Esophagus muscularis mucosa (tissue), 4 donors: ENCODE data around the gene ABCA9. TPM values are rescaled to one million over a fixed set of nuclear protein-coding genes. Genes with fewer than 3 reads are reported as not detected.
"Not testable (repeated sequence)": the region's sequence is repeated elsewhere in the genome, so short reads cannot be mapped to it uniquely, and the experiment has no call there.

Source experiments
- DNase-seq: peaks from one replicate; pipeline ENCODE4 v3.0.0-alpha.2; 2017; ENCODE audit errors: extremely low spot score
- H3K27ac ChIP-seq, 4 donors: fragments of 200-600 bp; sonication (generic); replicated peaks in 1 of 4; 1 replicate in 3 of 4; 2 replicates in 1 of 4; pipeline ENCODE4 v1.5.1; 2016 to 2019; ENCODE audit warnings: mild to moderate bottlenecking in 1 of 4
- H3K27me3 ChIP-seq, 4 donors: fragments of 200-600 bp; sonication (generic); one replicate each; pipeline versions ENCODE4 v1.5.1 to v1.6.0; 2016 to 2019
- H3K36me3 ChIP-seq, 4 donors: fragments of 200-600 bp; sonication (generic); one replicate each; pipeline ENCODE4 v1.5.1; 2016 to 2019
- H3K4me1 ChIP-seq, 4 donors: fragments of 200-600 bp; sonication (generic); one replicate each; pipeline ENCODE4 v1.5.1; 2016 to 2019
- H3K4me3 ChIP-seq, 4 donors: fragments of 200-600 bp; sonication (generic); 1 replicate in 2 of 4; 2 replicates in 2 of 4; pipeline ENCODE4 v1.5.1; 2016 to 2019; ENCODE audit warnings: mild to moderate bottlenecking in 4 of 4, moderate library complexity in 1 of 4
- H3K9me3 ChIP-seq, 4 donors: fragments of 200-600 bp; sonication (generic); 1 replicate in 3 of 4; 2 replicates in 1 of 4; pipeline ENCODE4 v1.5.1; 2016 to 2019
- EP300 ChIP-seq: sonication (generic); formaldehyde crosslinking; IDR thresholded peaks from one replicate; pipeline ENCODE4 v1.6.1; 2017; ENCODE audit warnings: antibody characterized with exemption
- POLR2A ChIP-seq: fragments of 450-650 bp; IDR thresholded peaks from one replicate; pipeline ENCODE4 v1.6.1; 2017; ENCODE audit warnings: antibody characterized with exemption, moderate library complexity, mild to moderate bottlenecking, low read depth
- POLR2AphosphoS5 ChIP-seq, 2 donors: sonication (generic); formaldehyde crosslinking; IDR thresholded peaks; one replicate each; pipeline ENCODE4 v1.6.1; 2017; ENCODE audit warnings: antibody characterized with exemption in 2 of 2
- WGBS: methylation state at CpG from one replicate; pipeline ENCODE4 v1.1.5; 2018; 5-methylcytosine and 5-hydroxymethylcytosine counted together
- intact Hi-C: fragments of 100-400 bp; cut with DNase I; formaldehyde crosslinking; loops from one replicate; pipeline ENCODE4 v1.15.1; 2023
- total RNA-seq, 4 donors: library from RNA; depleted of rRNA; stranded (reverse); fragments of >200 nt; gene quantifications; one replicate each; pipeline versions ENCODE4 v1.1.0 to v1.2.1, GENCODE V29; 2016
- TF ChIP-seq, protein P1 (sequence below), 3 experiments: fragments of 200-600 bp in 2 of 3; fragments of 450-650 bp in 1 of 3; sonication (generic) in 2 of 3; IDR thresholded peaks; one replicate each; pipeline ENCODE4 v1.5.1; 2017 to 2019; ENCODE audit warnings: antibody characterized with exemption in 3 of 3, mild to moderate bottlenecking in 2 of 3, moderate library complexity in 1 of 3

The ABCA9 gene
- total RNA-seq, 4 donors from 2014 or later = 19.8 to 56.1 (median 26.0) TPM

DNA sequence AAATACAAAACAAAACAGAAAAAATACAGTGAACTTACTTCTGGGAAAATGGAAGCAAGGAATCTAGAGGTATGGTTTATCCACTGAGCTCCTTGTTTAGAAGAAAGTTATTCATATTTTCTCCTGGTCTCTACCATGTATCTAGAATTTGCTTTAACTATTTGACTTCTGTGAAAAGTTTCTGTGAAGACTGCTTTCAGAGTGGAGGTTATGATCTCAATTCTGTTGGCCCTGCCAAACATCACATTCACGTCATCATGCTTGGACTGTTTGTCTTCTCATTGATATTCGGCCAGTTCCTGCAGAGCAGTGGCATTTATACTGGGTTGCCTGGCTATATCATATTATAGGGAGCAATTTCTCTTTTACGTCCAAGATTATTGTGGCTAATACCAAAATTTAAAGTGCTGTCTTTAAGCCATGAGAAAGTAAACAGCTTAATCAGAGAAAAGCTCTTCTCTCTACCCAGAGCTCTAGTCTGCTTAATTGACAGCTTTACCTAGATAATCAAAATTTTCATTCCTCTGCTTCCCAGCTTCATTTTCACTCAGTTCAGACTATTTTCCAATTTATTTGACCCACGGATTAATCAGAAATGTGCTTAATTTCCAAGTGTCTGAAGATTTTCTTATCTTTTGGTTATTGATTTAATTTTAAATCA lies 105.4 kb downstream of the ABCA9 start, which contains the start of gene ABCA8:
Gene ABCA8, minus strand, starts transcription at position 212 of the 661 bp plus-strand sequence. CDS start 13,358 bp downstream, outside the sequence.
- H3K4me3 ChIP-seq = peak within 1 kb of the TSS; percentile 36 to 52 (median 40)
- H3K27ac ChIP-seq = peak within 1 kb of the TSS; percentile 16 to 53 (median 38)
- no peak for DNase-seq
- no peaks in the 10 kb centered on the region for H3K9me3 ChIP-seq
- intact Hi-C loops = no loop called here
- H3K27me3 ChIP-seq = no peaks in the 10 kb centered on the region
- TF ChIP-seq, protein P1, sequence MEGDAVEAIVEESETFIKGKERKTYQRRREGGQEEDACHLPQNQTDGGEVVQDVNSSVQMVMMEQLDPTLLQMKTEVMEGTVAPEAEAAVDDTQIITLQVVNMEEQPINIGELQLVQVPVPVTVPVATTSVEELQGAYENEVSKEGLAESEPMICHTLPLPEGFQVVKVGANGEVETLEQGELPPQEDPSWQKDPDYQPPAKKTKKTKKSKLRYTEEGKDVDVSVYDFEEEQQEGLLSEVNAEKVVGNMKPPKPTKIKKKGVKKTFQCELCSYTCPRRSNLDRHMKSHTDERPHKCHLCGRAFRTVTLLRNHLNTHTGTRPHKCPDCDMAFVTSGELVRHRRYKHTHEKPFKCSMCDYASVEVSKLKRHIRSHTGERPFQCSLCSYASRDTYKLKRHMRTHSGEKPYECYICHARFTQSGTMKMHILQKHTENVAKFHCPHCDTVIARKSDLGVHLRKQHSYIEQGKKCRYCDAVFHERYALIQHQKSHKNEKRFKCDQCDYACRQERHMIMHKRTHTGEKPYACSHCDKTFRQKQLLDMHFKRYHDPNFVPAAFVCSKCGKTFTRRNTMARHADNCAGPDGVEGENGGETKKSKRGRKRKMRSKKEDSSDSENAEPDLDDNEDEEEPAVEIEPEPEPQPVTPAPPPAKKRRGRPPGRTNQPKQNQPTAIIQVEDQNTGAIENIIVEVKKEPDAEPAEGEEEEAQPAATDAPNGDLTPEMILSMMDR (IDR thresholded peaks at IDR 0.05) = no peak
- TF ChIP-seq POLR2AphosphoS5 (IDR thresholded peaks at IDR 0.05) (peak in 1 of 2 donors; percentile 17), EP300 (no peak), POLR2A (no peak)
- H3K36me3 ChIP-seq = no peaks in the 10 kb centered on the region
- WGBS = 41% methylated on average over 4 of the region's 4 CpGs
- no peaks in the 10 kb centered on the region for H3K4me1 ChIP-seq

DNA sequence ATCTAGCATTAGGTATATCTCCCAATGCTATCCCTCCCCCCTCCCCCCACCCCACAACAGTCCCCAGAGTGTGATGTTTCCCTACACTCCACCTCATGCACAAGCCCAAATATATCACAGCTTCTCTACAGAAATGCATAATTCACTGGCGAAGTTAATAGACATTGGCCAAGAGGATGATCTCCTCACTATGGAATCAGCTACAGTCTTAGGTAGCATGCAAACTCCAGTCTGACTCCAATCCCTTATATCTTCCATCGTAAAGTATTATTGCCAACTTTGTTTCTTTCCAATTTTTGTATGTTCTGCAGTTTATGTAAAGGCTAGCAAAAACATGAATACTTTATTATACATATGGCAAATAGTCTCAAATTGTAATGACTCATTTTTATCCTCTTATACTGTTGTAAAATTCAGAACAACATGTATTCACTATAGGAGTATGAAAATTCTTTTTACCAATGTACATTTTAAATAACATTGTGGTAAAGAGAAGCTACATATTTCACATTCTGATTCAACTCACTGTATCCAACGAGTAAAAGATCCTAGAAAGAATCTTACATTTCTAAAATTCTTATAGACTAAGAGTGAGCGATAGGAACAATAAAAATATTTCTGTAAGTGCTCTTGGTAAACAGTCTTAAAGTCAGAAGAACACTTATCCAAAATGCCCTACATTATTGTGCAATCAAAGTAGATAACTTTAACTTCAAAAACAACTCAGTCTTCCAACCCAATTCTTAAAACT lies 106.4 kb downstream of the ABCA9 start:
- Histone ChIP-seq H3K36me3 (no peaks in the 10 kb centered on the region), H3K9me3 (no peaks in the 10 kb centered on the region), H3K4me1 (no peaks in the 10 kb centered on the region), H3K4me3 (peak overlapping the region; percentile 36 to 52 (median 40)), H3K27ac (peak overlapping the region; percentile 16 to 53 (median 38)), H3K27me3 (no peaks in the 10 kb centered on the region)
- TF ChIP-seq, protein P1 (IDR thresholded peaks at IDR 0.05) = no peak
- TF ChIP-seq POLR2A = no peak
- TF ChIP-seq POLR2AphosphoS5 (IDR thresholded peaks at IDR 0.05) = no peak
- TF ChIP-seq EP300 = no peak
- no peak for DNase-seq
- intact Hi-C loops = no loop called here
- WGBS = 60% methylated on average over 4 of the region's 4 CpGs

- Histone ChIP-seq H3K9me3 (no peaks in the 10 kb centered on the region), H3K27me3 (no peaks in the 10 kb centered on the region), H3K4me3 (peak overlapping the region; percentile 36 to 52 (median 40)), H3K4me1 (no peaks in the 10 kb centered on the region), H3K36me3 (no peaks in the 10 kb centered on the region), H3K27ac (peak overlapping the region in 1 of 4 donors; percentile 53)
- 92% methylated on average over 4 of the region's 4 CpGs for WGBS
- intact Hi-C loops = no loop called here
- no peak for DNase-seq
- TF ChIP-seq POLR2A (no peak), EP300 (no peak), POLR2AphosphoS5 (IDR thresholded peaks at IDR 0.05) (no peak)
- TF ChIP-seq, protein P1 (IDR thresholded peaks at IDR 0.05) = no peak
Observed at GRCh38 chr17:68953340-68953997, 107.3 kb downstream of the ABCA9 start.

GRCh38 chr17:68950725-68951124 lies 110.0 kb downstream of the ABCA9 start:
- no peak for DNase-seq
- Histone ChIP-seq H3K4me3 (no peak overlapping the region), H3K27me3 (no peaks in the 10 kb centered on the region), H3K4me1 (no peaks in the 10 kb centered on the region), H3K36me3 (no peaks in the 10 kb centered on the region), H3K27ac (peak overlapping the region in 1 of 4 donors; percentile 23), H3K9me3 (no peaks in the 10 kb centered on the region)
- intact Hi-C loops = no loop called here
- no peak for TF ChIP-seq POLR2AphosphoS5 (IDR thresholded peaks at IDR 0.05)
- TF ChIP-seq, protein P1 (IDR thresholded peaks at IDR 0.05) = no peak
- no peak for TF ChIP-seq EP300
- TF ChIP-seq POLR2A = no peak
- 77% methylated on average over 4 of the region's 4 CpGs for WGBS

DNA sequence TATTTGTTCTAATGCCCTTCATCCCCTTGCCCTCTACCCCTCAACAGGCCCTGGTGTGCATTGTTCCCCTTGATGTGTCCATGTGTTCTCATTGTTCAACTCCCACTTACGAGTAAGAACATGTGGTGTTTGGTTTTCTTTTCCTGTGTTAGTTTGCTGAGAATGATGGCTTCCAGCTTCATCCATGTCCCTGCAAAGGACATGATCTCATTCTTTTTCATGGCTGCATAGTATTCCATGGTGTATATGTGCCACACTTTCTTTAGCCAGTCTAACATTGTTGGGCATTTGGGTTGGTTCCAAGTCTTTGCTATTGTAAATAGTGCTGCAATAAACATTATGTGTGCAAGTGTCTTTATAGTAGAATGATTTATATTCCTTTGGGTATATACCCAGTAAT lies 112.9 kb downstream of the ABCA9 start:
- WGBS = 87% methylated on average over 1 of the region's 1 CpG
- H3K9me3 ChIP-seq, DNase-seq, H3K27me3 ChIP-seq, H3K36me3 ChIP-seq, H3K27ac ChIP-seq, intact Hi-C loops, H3K4me1 ChIP-seq, H3K4me3 ChIP-seq: not testable (repeated sequence)
